Spleen (tissue), 7 donors: ENCODE data around the gene NIBAN1.

Source experiments
- CTCF ChIP-seq, 11 experiments: fragments of 200-600 bp in 7 of 11; fragments of 450-650 bp in 4 of 11; sonication (generic) in 4 of 11; IDR thresholded peaks in 8 of 11; conservative IDR thresholded peaks in 3 of 11; 1 replicate in 7 of 11; 2 replicates in 4 of 11; pipeline versions ENCODE4 v1.4.0 to v1.8.0; 2016 to 2021; ENCODE audit warnings: antibody characterized with exemption in 11 of 11, inconsistent platforms in 4 of 11, mild to moderate bottlenecking in 1 of 11
- POLR2A ChIP-seq, 3 donors: fragments of 450-650 bp; IDR thresholded peaks; one replicate each; pipeline ENCODE4 v1.5.1; 2017; ENCODE audit warnings: antibody characterized with exemption in 3 of 3, mild to moderate bottlenecking in 1 of 3
- POLR2AphosphoS5 ChIP-seq, 3 donors: sonication (generic); formaldehyde crosslinking; IDR thresholded peaks; one replicate each; pipeline ENCODE4 v1.5.1; 2017; ENCODE audit warnings: antibody characterized with exemption in 3 of 3
- donor health status: DM: no; HTN: no; CAD: no; lungs with moderate emphysema.
- donor health status: DM: no; HTN: no; CAD: no.
- donor health status: DM: no; HTN: no; CAD: no.

- TF ChIP-seq POLR2A (IDR thresholded peaks at IDR 0.05) (no peak), CTCF (IDR thresholded peaks at IDR 0.05 in 8 of 11, conservative IDR thresholded peaks at IDR 0.05 in 3 of 11) (no peak), POLR2AphosphoS5 (IDR thresholded peaks at IDR 0.05) (no peak)
Measured at GRCh38 chr1:184943998-184944397, 30.3 kb downstream of the NIBAN1 start.
